RWPE2 (cell line): ENCODE measurements around the gene MALT1.

Experiments
- ATAC-seq: fragments of 200-7000 bp; cut with Tn5 transposase; 3 replicates; pipeline ENCODE4 v1.9.1; 2021; ENCODE audit warnings: low read depth
- DNase-seq: peaks from one replicate; pipeline ENCODE4 v3.0.0-alpha.2; 2020; ENCODE audit warnings: low spot score
- H3K27ac ChIP-seq: fragments of 450-650 bp; 2 replicates; pipeline ENCODE4 v1.5.1; 2017; ENCODE audit warnings: mild to moderate bottlenecking; ENCODE audit not compliant: poor library complexity, severe bottlenecking
- H3K27me3 ChIP-seq: fragments of 250-450 bp; sonication (Bioruptor Pico); 2 replicates; pipeline ENCODE4 v1.5.1; 2021; ENCODE audit warnings: mild to moderate bottlenecking, moderate library complexity; ENCODE audit not compliant: insufficient read depth, poor library complexity, severe bottlenecking
- H3K36me3 ChIP-seq: fragments of 250-450 bp; sonication (Bioruptor Pico); 2 replicates; pipeline ENCODE4 v1.5.1; 2020; ENCODE audit warnings: low read depth, mild to moderate bottlenecking, moderate library complexity
- H3K4me1 ChIP-seq: fragments of 250-450 bp; sonication (Bioruptor Pico); 2 replicates; pipeline ENCODE4 v1.5.1; 2021; ENCODE audit warnings: mild to moderate bottlenecking, moderate library complexity; ENCODE audit not compliant: insufficient read depth, poor library complexity, severe bottlenecking
- H3K4me3 ChIP-seq: fragments of 250-450 bp; sonication (Bioruptor Pico); 2 replicates; pipeline ENCODE4 v1.5.1; 2021; ENCODE audit warnings: mild to moderate bottlenecking, moderate library complexity; ENCODE audit not compliant: severe bottlenecking
- H3K9me3 ChIP-seq: fragments of 250-450 bp; sonication (Bioruptor Pico); 2 replicates; pipeline ENCODE4 v1.5.1; 2021; ENCODE audit warnings: mild to moderate bottlenecking, moderate library complexity; ENCODE audit not compliant: severe bottlenecking
- CTCF ChIP-seq: fragments of 450-650 bp; IDR thresholded peaks from one replicate; pipeline ENCODE4 v1.5.1; 2017; ENCODE audit warnings: mild to moderate bottlenecking, moderate library complexity; ENCODE audit not compliant: poor library complexity, severe bottlenecking

The MALT1 gene

GRCh38 chr18:58727776-58728500 lies 56.7 kb downstream of the MALT1 start:
- Histone ChIP-seq H3K27me3 (no peaks in the 10 kb centered on the region), H3K4me1 (no peaks in the 10 kb centered on the region), H3K27ac (no peak overlapping the region), H3K9me3 (no peaks in the 10 kb centered on the region), H3K4me3 (no peak overlapping the region), H3K36me3 (peaks cover 18% of the 10 kb centered on the region)
- DNase-seq, result no peak
- ATAC-seq, result no peak
- TF ChIP-seq CTCF, result no peak

GRCh38 chr18:58728719-58729118 lies 57.5 kb downstream of the MALT1 start:
- Histone ChIP-seq H3K4me1 (no peaks in the 10 kb centered on the region), H3K27ac (no peak overlapping the region), H3K27me3 (no peaks in the 10 kb centered on the region), H3K9me3 (no peaks in the 10 kb centered on the region), H3K36me3 (peaks cover 18% of the 10 kb centered on the region), H3K4me3 (no peak overlapping the region)
- ATAC-seq (no peak), DNase-seq (no peak)
- TF ChIP-seq CTCF, result no peak

- Histone ChIP-seq H3K9me3 (no peaks in the 10 kb centered on the region), H3K27ac (no peak overlapping the region), H3K4me3 (no peak overlapping the region), H3K27me3 (no peaks in the 10 kb centered on the region), H3K36me3 (peaks cover 26% of the 10 kb centered on the region), H3K4me1 (no peaks in the 10 kb centered on the region)
- no peak for ATAC-seq
- no peak for DNase-seq
- no peak for TF ChIP-seq CTCF
Observed at GRCh38 chr18:58730618-58731017, 59.4 kb downstream of the MALT1 start.

DNA sequence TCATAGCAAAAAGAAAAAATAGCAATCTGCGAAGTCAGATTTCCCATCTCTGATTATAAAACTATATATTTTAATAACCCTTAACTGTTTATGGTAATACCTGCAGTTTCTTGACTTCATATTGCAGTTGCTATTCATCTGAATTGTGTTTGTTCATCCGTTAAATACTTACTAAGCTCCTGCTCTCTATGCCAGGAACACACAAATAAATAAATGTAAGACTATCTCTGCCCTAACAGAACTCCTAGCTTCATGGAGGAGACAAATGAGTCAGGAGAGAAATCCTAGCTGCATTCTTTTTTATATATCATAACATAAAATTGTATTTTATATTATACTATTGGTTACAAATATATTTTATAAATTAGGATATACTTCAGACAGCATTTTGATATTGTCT lies 61.2 kb downstream of the MALT1 start:
- H3K36me3 ChIP-seq, result peaks cover 32% of the 10 kb centered on the region
- no peak overlapping the region for H3K27ac ChIP-seq

More for the DNA sequence above, 61.2 kb downstream of the MALT1 start:
- TF ChIP-seq CTCF, result no peak
- Histone ChIP-seq H3K4me1 (no peaks in the 10 kb centered on the region), H3K27me3 (no peaks in the 10 kb centered on the region), H3K9me3 (no peaks in the 10 kb centered on the region), H3K4me3 (no peak overlapping the region)
- DNase-seq (no peak), ATAC-seq (no peak)
